Endometrial microvascular endothelial cells (primary cell): ENCODE results near the gene NBPF14. TPM values are rescaled to one million over a fixed set of nuclear protein-coding genes. Genes with fewer than 3 reads are reported as not detected.
"Not testable (repeated sequence)": the region's sequence is repeated elsewhere in the genome, so short reads cannot be mapped to it uniquely, and the experiment has no call there.

Experiments
- in situ Hi-C: cut with HindIII; loops from 2 replicates; pipeline ENCODE4 v1.10.0; 2017; ENCODE audit warnings: low sequenced_read_pairs, low pct_unique_long_range_greater_than_20kb; ENCODE audit errors: inconsistent ontology term
- total RNA-seq: library from RNA; depleted of rRNA; stranded (reverse); fragments of >200 nt; gene quantifications from one replicate; pipeline ENCODE4 v1.2.3, GENCODE V29; 2015; ENCODE audit errors: inconsistent ontology term

Gene NBPF14
- total RNA-seq: 3.8 TPM

- in situ Hi-C loops: not testable (repeated sequence)
Measured at GRCh38 chr1:148595911-148596310, at the start of gene NBPF14. TSS of gene NBPF14 (minus strand) at chr1:148596011. CDS start at chr1:148595717, 294 bp downstream.

GRCh38 chr1:148625451-148625850, 29.6 kb upstream of the NBPF14 start:
- in situ Hi-C loops: not testable (repeated sequence)

- in situ Hi-C loops: not testable (repeated sequence)
Measured at GRCh38 chr1:148618216-148618615, 22.4 kb upstream of the NBPF14 start.

- in situ Hi-C loops: not testable (repeated sequence)
Measured at GRCh38 chr1:148605266-148605665, 9.5 kb upstream of the NBPF14 start.

GRCh38 chr1:148595360-148595759, 451 bp downstream of the NBPF14 start:
- in situ Hi-C loops: not testable (repeated sequence)

GRCh38 chr1:148591098-148591497, 4.7 kb downstream of the NBPF14 start:
- in situ Hi-C loops: not testable (repeated sequence)

- in situ Hi-C loops: not testable (repeated sequence)
Measured at GRCh38 chr1:148532158-148532557, 63.7 kb downstream of the NBPF14 start.

GRCh38 chr1:148529101-148529567, 66.7 kb downstream of the NBPF14 start:
- in situ Hi-C loops: not testable (repeated sequence)

GRCh38 chr1:148528591-148528990, 67.2 kb downstream of the NBPF14 start:
- in situ Hi-C loops: not testable (repeated sequence)

- in situ Hi-C loops: not testable (repeated sequence)
Measured at GRCh38 chr1:148526587-148526986, 69.2 kb downstream of the NBPF14 start.

- in situ Hi-C loops: not testable (repeated sequence)
Measured at GRCh38 chr1:148523205-148524144, 72.3 kb downstream of the NBPF14 start.

- in situ Hi-C loops: not testable (repeated sequence)
Measured at GRCh38 chr1:148522561-148523204, 73.1 kb downstream of the NBPF14 start.

GRCh38 chr1:148522072-148522471, 73.7 kb downstream of the NBPF14 start:
- in situ Hi-C loops: not testable (repeated sequence)

GRCh38 chr1:148514310-148514709, 81.5 kb downstream of the NBPF14 start:
- in situ Hi-C loops: not testable (repeated sequence)

GRCh38 chr1:148512571-148513184, 83.1 kb downstream of the NBPF14 start:
- in situ Hi-C loops: not testable (repeated sequence)

- in situ Hi-C loops: not testable (repeated sequence)
Measured at GRCh38 chr1:148493933-148494332, 101.9 kb downstream of the NBPF14 start.

GRCh38 chr1:148483029-148483428, 112.8 kb downstream of the NBPF14 start, which contains the start of gene PPIAL4G:
TSS of gene PPIAL4G (minus strand) at chr1:148483302. CDS start at chr1:148483252, 50 bp downstream.
- in situ Hi-C loops: not testable (repeated sequence)
